Measurements from ENCODE around the gene SFTPB.

The SFTPB gene

DNA sequence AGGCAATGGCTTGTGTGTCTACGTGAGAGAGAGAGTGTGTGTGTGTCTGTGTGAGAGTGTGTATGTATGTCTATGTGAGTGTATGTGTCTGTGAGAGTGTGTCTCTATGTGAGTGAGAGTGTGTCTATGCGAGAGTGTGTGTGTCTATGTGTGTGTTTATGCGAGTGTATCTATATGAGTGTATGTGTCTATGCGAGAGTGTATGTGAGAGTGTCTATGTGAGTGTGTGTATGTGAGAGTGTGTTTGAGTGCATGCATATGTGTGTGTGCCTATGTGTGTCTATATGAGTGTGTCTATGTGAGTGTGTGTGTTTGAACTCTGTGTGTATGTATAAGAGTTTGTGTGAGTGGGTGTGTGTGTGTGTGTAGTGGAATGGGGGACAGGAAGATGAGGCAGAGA, 16.4 kb upstream of the SFTPB start:
- Histone ChIP-seq H3K14ac (ENCODE audit: low read length) (no peak overlapping the region), H3K4ac (ENCODE audit: low read length) (no peak overlapping the region), H2BK5ac (ENCODE audit: low read length) (no peak overlapping the region), H3K9me3 (replicated peaks in 1 of 2; ENCODE audit: control insufficient read depth in 2 of 2, insufficient read depth in 1 of 2, low read depth in 1 of 2, low read length in 2 of 2) (peaks cover 0 to 2% of the 10 kb centered on the region in 2 donors), H3K36me3 (replicated peaks in 1 of 2; ENCODE audit: control insufficient read depth in 2 of 2, insufficient read depth in 2 of 2, low read length in 2 of 2) (no peaks in the 10 kb centered on the region), H3K79me1 (ENCODE audit: low read depth, low read length) (no peaks in the 10 kb centered on the region), H2AFZ (ENCODE audit: low read length) (no peak overlapping the region), H2AK5ac (ENCODE audit: low read depth, low read length) (no peak overlapping the region), H3K18ac (ENCODE audit: low read length) (no peak overlapping the region), H3K4me2 (ENCODE audit: insufficient read depth, low read length, poor library complexity, severe bottlenecking) (no peak overlapping the region), H4K8ac (ENCODE audit: low read depth, low read length) (no peak overlapping the region), H4K91ac (ENCODE audit: low read depth, low read length, poor library complexity) (no peak overlapping the region), H3K4me1 (ENCODE audit: control insufficient read depth in 2 of 2, insufficient read depth in 1 of 2, low read depth in 1 of 2, low read length in 2 of 2) (no peaks in the 10 kb centered on the region), H3K27me3 (ENCODE audit: control insufficient read depth in 3 of 3, insufficient read depth in 3 of 3, low read depth in 1 of 3, low read length in 3 of 3) (peaks cover 0 to 10% (median 0%) of the 10 kb centered on the region in 3 experiments), H3K23ac (ENCODE audit: low read depth, low read length, poor library complexity) (no peak overlapping the region), H2BK120ac (ENCODE audit: low read depth, low read length) (no peak overlapping the region), H3K9ac (ENCODE audit: low read depth, low read length, poor library complexity) (peak overlapping the region; percentile 63), H3K27ac (replicated peaks; ENCODE audit: low read length) (no peak overlapping the region), H2BK12ac (ENCODE audit: low read length) (no peak overlapping the region), H3K4me3 (ENCODE audit: low read length in 2 of 2) (no peak overlapping the region), H2BK15ac (ENCODE audit: low read length) (no peak overlapping the region)
- no peak for DNase-seq (ENCODE audit: low spot score)
- no CpG with 5 or more reads among the region's 4 CpGs for WGBS, 2 donors (ENCODE audit: extremely low coverage in 2 of 2, insufficient read length in 2 of 2, insufficient replicate concordance in 1 of 2)

DNA sequence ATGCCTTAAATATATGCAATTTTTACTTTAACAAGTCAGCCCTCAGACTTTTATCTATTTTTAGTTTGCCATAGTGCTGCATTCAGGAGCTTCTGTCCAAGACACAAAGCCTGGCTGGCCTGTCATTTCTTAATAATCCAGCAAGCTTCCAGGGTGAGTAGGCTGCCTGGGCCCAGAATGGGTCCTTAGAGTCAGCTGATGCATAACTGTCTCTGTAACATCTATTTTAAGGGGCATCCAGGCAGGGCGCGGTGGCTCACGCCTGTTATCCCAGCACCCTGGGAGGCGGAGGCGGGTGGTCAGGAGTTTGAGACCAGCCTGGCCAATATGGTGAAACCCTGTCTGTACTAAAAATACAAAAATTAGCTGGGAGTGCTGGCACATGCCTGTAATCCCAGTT, 14.4 kb upstream of the SFTPB start:
- H3K18ac ChIP-seq (ENCODE audit: low read length), result no peak overlapping the region
- no peak overlapping the region for H2BK15ac ChIP-seq (ENCODE audit: low read length)
- H3K27ac ChIP-seq (replicated peaks; ENCODE audit: low read length), result no peak overlapping the region
- H3K4me2 ChIP-seq (ENCODE audit: insufficient read depth, low read length, poor library complexity, severe bottlenecking), result no peak overlapping the region
- no peak for DNase-seq (ENCODE audit: low spot score)
- H4K91ac ChIP-seq (ENCODE audit: low read depth, low read length, poor library complexity), result no peak overlapping the region
- H3K4me1 ChIP-seq (ENCODE audit: control insufficient read depth in 2 of 2, insufficient read depth in 1 of 2, low read depth in 1 of 2, low read length in 2 of 2), result no peaks in the 10 kb centered on the region
- no peak overlapping the region for H3K4me3 ChIP-seq (ENCODE audit: low read length in 2 of 2)
- no peak overlapping the region for H3K14ac ChIP-seq (ENCODE audit: low read length)
- no peak overlapping the region for H2BK5ac ChIP-seq (ENCODE audit: low read length)
- H2BK120ac ChIP-seq (ENCODE audit: low read depth, low read length), result no peak overlapping the region
- H4K8ac ChIP-seq (ENCODE audit: low read depth, low read length), result no peak overlapping the region
- H2AFZ ChIP-seq (ENCODE audit: low read length), result no peak overlapping the region
- no peak overlapping the region for H3K23ac ChIP-seq (ENCODE audit: low read depth, low read length, poor library complexity)
- no peak overlapping the region for H2AK5ac ChIP-seq (ENCODE audit: low read depth, low read length)
- no peak overlapping the region for H2BK12ac ChIP-seq (ENCODE audit: low read length)
- no CpG with 5 or more reads among the region's 5 CpGs for WGBS, 2 donors (ENCODE audit: extremely low coverage in 2 of 2, insufficient read length in 2 of 2, insufficient replicate concordance in 1 of 2)
- H3K9me3 ChIP-seq (replicated peaks in 1 of 2; ENCODE audit: control insufficient read depth in 2 of 2, insufficient read depth in 1 of 2, low read depth in 1 of 2, low read length in 2 of 2), result peaks cover 0 to 2% of the 10 kb centered on the region in 2 donors
- peaks cover 0 to 10% (median 0%) of the 10 kb centered on the region in 3 experiments for H3K27me3 ChIP-seq (ENCODE audit: control insufficient read depth in 3 of 3, insufficient read depth in 3 of 3, low read depth in 1 of 3, low read length in 3 of 3)
- no peak overlapping the region for H3K9ac ChIP-seq (ENCODE audit: low read depth, low read length, poor library complexity)
- H3K36me3 ChIP-seq (replicated peaks in 1 of 2; ENCODE audit: control insufficient read depth in 2 of 2, insufficient read depth in 2 of 2, low read length in 2 of 2), result no peaks in the 10 kb centered on the region
- H3K4ac ChIP-seq (ENCODE audit: low read length), result no peak overlapping the region
- H3K79me1 ChIP-seq (ENCODE audit: low read depth, low read length), result no peaks in the 10 kb centered on the region

DNA sequence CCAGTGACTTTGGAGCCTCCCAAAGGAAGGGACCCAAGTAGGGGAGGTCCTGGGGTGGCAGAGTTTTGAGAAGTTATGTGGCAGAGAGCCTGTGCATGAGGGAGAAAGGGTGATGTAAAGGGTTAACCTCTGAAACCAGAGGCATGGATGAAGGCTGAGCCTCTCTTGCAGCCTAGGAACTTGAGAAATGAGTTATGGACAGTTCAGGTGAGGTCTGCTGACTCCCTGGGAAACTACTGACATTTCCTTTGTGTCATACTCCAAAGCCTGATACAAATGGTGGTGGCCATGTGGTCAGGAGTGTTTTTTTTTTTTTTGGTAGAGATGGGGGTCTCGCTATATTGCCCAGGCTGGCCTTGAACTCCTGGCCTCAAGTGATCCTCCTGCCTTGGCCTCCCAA, 13.8 kb upstream of the SFTPB start:
- no peak overlapping the region for H3K14ac ChIP-seq (ENCODE audit: low read length)
- WGBS, 2 donors (ENCODE audit: extremely low coverage in 2 of 2, insufficient read length in 2 of 2, insufficient replicate concordance in 1 of 2), result no CpG with 5 or more reads among the region's 1 CpG

DNA sequence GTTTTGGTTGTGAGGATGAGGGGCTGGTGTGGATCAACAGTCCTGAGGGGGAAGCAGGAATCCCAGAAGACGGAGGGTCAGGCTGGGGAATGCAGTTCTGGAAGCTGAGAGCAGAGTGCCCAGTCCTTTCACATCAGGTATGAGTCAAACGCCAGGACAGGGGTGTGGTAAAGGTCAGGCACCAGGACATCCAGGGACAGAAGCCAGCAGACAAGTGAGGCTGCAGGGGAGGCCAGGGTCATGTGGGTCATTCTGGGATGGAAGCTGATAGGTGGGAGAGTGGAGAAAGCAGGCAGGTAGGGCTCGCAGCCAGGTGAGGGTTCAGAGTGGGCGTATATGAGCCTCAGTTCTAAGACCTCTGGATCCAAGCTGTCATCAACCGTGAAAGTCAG, 13.4 kb upstream of the SFTPB start:
- H3K4me3 ChIP-seq (ENCODE audit: low read length in 2 of 2), result no peak overlapping the region
- H3K4me2 ChIP-seq (ENCODE audit: insufficient read depth, low read length, poor library complexity, severe bottlenecking), result no peak overlapping the region
- WGBS, 2 donors (ENCODE audit: extremely low coverage in 2 of 2, insufficient read length in 2 of 2, insufficient replicate concordance in 1 of 2), result no CpG with 5 or more reads among the region's 5 CpGs
- H2AFZ ChIP-seq (ENCODE audit: low read length), result no peak overlapping the region
- H4K91ac ChIP-seq (ENCODE audit: low read depth, low read length, poor library complexity), result no peak overlapping the region
- DNase-seq (ENCODE audit: low spot score), result no peak
- H4K8ac ChIP-seq (ENCODE audit: low read depth, low read length), result no peak overlapping the region
- no peaks in the 10 kb centered on the region for H3K4me1 ChIP-seq (ENCODE audit: control insufficient read depth in 2 of 2, insufficient read depth in 1 of 2, low read depth in 1 of 2, low read length in 2 of 2)
- no peaks in the 10 kb centered on the region for H3K36me3 ChIP-seq (replicated peaks in 1 of 2; ENCODE audit: control insufficient read depth in 2 of 2, insufficient read depth in 2 of 2, low read length in 2 of 2)
- no peak overlapping the region for H3K23ac ChIP-seq (ENCODE audit: low read depth, low read length, poor library complexity)
- no peak overlapping the region for H3K4ac ChIP-seq (ENCODE audit: low read length)
- H3K14ac ChIP-seq (ENCODE audit: low read length), result no peak overlapping the region
- H2AK5ac ChIP-seq (ENCODE audit: low read depth, low read length), result no peak overlapping the region
- peaks cover 0 to 2% of the 10 kb centered on the region in 2 donors for H3K9me3 ChIP-seq (replicated peaks in 1 of 2; ENCODE audit: control insufficient read depth in 2 of 2, insufficient read depth in 1 of 2, low read depth in 1 of 2, low read length in 2 of 2)
- no peak overlapping the region for H3K18ac ChIP-seq (ENCODE audit: low read length)
- H3K79me1 ChIP-seq (ENCODE audit: low read depth, low read length), result no peaks in the 10 kb centered on the region
- H2BK5ac ChIP-seq (ENCODE audit: low read length), result no peak overlapping the region
- no peak overlapping the region for H3K27ac ChIP-seq (replicated peaks; ENCODE audit: low read length)
- H2BK120ac ChIP-seq (ENCODE audit: low read depth, low read length), result no peak overlapping the region
- H3K27me3 ChIP-seq (ENCODE audit: control insufficient read depth in 3 of 3, insufficient read depth in 3 of 3, low read depth in 1 of 3, low read length in 3 of 3), result peaks cover 0 to 10% (median 0%) of the 10 kb centered on the region in 3 experiments
- no peak overlapping the region for H2BK12ac ChIP-seq (ENCODE audit: low read length)
- no peak overlapping the region for H3K9ac ChIP-seq (ENCODE audit: low read depth, low read length, poor library complexity)
- H2BK15ac ChIP-seq (ENCODE audit: low read length), result no peak overlapping the region

More for the DNA sequence above, 13.8 kb upstream of the SFTPB start:
- Histone ChIP-seq H2BK120ac (ENCODE audit: low read depth, low read length) (no peak overlapping the region), H3K27ac (replicated peaks; ENCODE audit: low read length) (no peak overlapping the region), H3K9me3 (replicated peaks in 1 of 2; ENCODE audit: control insufficient read depth in 2 of 2, insufficient read depth in 1 of 2, low read depth in 1 of 2, low read length in 2 of 2) (peaks cover 0 to 2% of the 10 kb centered on the region in 2 donors), H4K91ac (ENCODE audit: low read depth, low read length, poor library complexity) (no peak overlapping the region), H3K4me3 (ENCODE audit: low read length in 2 of 2) (no peak overlapping the region), H3K18ac (ENCODE audit: low read length) (no peak overlapping the region), H3K9ac (ENCODE audit: low read depth, low read length, poor library complexity) (no peak overlapping the region), H2BK5ac (ENCODE audit: low read length) (no peak overlapping the region), H4K8ac (ENCODE audit: low read depth, low read length) (no peak overlapping the region), H2AFZ (ENCODE audit: low read length) (no peak overlapping the region), H2BK12ac (ENCODE audit: low read length) (no peak overlapping the region), H3K79me1 (ENCODE audit: low read depth, low read length) (no peaks in the 10 kb centered on the region), H3K4me1 (ENCODE audit: control insufficient read depth in 2 of 2, insufficient read depth in 1 of 2, low read depth in 1 of 2, low read length in 2 of 2) (no peaks in the 10 kb centered on the region), H3K36me3 (replicated peaks in 1 of 2; ENCODE audit: control insufficient read depth in 2 of 2, insufficient read depth in 2 of 2, low read length in 2 of 2) (no peaks in the 10 kb centered on the region), H3K4me2 (ENCODE audit: insufficient read depth, low read length, poor library complexity, severe bottlenecking) (no peak overlapping the region), H2AK5ac (ENCODE audit: low read depth, low read length) (no peak overlapping the region), H3K27me3 (ENCODE audit: control insufficient read depth in 3 of 3, insufficient read depth in 3 of 3, low read depth in 1 of 3, low read length in 3 of 3) (peaks cover 0 to 10% (median 0%) of the 10 kb centered on the region in 3 experiments), H3K4ac (ENCODE audit: low read length) (no peak overlapping the region), H2BK15ac (ENCODE audit: low read length) (no peak overlapping the region), H3K23ac (ENCODE audit: low read depth, low read length, poor library complexity) (no peak overlapping the region)
- DNase-seq (ENCODE audit: low spot score), result no peak
